Measurements from ENCODE around the gene APP.

DNA sequence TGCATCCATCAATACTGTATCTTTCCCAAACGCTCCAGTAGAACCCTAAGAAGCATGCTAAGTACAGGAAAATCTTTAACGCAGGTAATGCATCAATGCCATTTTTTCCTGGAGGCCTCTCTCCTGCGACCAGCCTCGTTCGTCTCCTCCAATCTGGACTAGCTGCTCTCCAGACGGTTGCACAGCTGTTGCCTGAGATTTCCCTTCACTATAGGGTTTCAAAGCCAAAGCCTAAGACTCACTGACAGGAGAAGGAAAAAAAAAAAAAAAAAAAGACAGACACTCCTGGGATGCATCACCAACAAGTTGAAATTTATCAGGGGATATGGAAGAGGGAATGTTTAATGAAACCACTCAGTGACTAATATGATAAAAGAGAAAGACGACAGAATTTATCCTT, 93.0 kb downstream of the APP start:
- TF ChIP-seq, protein P1, sequence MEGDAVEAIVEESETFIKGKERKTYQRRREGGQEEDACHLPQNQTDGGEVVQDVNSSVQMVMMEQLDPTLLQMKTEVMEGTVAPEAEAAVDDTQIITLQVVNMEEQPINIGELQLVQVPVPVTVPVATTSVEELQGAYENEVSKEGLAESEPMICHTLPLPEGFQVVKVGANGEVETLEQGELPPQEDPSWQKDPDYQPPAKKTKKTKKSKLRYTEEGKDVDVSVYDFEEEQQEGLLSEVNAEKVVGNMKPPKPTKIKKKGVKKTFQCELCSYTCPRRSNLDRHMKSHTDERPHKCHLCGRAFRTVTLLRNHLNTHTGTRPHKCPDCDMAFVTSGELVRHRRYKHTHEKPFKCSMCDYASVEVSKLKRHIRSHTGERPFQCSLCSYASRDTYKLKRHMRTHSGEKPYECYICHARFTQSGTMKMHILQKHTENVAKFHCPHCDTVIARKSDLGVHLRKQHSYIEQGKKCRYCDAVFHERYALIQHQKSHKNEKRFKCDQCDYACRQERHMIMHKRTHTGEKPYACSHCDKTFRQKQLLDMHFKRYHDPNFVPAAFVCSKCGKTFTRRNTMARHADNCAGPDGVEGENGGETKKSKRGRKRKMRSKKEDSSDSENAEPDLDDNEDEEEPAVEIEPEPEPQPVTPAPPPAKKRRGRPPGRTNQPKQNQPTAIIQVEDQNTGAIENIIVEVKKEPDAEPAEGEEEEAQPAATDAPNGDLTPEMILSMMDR (IDR thresholded peaks at IDR 0.05), result no peak
- TF ChIP-seq POLR2A (IDR thresholded peaks at IDR 0.05) (no peak), POLR2AphosphoS5 (IDR thresholded peaks at IDR 0.05) (no peak)

Data from breast epithelium (tissue), 3 donors.